SHP77 (cell line): Measurements from ENCODE around the gene SEPTIN11.
"Not testable (repeated sequence)": the region's sequence is repeated elsewhere in the genome, so short reads cannot be mapped to it uniquely, and the experiment has no call there.

Experiments
- DNase-seq, 2 experiments: peaks; one replicate each; lab custom pipeline; 2025; lab: John Stamatoyannopoulos, UW

Gene SEPTIN11

DNA sequence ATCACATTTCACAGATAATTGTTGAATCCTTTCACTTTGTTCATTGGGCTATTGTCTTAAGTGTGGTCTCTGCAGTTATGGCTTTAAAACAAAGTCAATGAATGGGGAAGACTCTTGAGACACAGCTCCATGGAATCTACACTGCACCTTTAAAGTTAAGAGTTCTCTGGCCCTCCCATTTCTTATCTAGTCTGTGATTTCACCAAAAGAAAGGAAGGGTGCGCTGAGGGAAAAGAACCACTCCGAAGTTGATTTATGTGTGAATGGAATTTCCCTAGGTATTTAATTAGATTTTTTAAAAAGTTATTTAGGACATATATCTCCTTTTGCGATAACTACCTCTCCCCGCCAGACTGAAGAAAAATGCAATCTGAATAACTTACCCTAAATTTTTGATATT is 2.5 kb downstream of the SEPTIN11 start:
- DNase-seq: no peak

DNA sequence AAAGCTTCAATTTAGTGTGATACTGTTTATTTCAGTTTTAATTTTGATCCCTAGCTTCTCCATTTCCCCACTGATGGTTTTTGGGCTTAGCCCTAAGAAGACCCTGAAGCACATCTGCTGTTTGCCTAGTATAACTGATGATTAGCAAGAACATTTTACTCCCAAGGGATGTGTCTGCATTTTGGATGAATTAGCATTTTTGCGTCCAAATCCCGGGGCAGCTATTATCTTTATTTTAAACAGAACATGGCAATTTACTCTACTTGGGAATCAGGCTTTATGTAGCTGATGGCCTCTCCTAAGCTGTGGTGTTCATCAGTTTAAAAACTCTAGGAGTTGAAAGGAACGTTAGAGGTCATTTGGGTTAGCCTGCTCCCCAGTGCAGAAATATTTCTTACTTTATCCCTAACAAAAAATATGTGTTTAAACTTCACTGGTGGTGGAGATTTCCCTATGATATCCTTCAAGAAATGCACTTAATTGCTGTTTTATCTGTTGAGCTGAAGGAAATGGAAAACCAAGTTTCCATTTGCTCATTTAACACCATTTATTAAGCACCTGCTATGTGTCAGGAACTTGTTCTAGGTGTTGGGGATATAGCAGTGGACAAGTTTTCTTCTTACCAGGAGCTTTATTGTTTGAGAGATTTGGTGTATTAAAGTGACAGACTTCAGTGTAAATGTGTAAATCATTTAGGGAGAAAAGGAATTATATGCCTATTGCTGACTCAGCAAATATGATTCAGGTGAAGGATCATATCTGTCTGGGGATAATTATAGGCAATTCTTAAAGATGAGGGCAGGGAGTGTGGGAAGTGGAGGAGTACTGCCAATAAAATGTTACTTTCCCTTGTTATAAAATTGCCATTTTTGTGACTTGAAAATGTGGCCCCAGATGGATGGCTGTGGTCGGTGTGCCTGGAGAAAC is 3.4 kb downstream of the SEPTIN11 start:
- no peak for DNase-seq

DNA sequence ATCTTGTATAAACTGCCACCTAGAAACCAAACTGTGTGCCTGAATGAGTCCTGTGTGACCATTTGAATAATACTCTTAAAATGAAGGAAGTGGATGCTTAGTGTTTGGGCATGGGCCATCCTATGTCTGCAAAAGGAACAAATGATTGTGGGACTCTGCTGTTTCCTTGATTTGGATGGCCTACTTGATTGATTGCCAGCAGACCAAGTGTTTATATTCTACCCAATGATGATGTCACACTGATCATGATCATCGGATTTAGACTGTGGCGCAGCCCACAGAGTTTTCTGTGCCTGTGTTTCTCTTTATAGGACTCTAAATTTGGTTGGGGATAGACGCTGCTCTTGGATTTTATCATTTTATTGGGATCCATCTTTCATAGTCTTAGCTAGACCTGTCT is 4.4 kb downstream of the SEPTIN11 start:
- no peak for DNase-seq

DNA sequence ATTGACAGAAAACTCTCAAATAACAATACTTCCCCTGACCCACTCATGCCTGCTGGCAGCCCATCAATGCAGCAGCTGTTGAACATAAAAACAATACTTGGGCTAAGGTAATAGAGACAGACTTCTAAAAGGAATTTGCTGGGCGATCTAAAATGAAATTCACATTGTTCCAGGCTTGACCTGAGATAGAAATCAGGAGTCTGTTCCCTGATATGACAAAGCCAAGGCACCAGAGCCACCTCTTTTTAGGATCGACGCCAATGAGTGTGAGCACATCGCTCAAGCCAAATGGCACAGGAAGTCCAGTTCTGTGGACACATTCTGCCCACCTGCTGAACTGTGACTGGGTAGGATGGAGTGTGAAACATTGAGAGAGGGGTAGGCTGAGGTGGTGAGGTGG is 4.9 kb downstream of the SEPTIN11 start:
- no peak for DNase-seq

DNA sequence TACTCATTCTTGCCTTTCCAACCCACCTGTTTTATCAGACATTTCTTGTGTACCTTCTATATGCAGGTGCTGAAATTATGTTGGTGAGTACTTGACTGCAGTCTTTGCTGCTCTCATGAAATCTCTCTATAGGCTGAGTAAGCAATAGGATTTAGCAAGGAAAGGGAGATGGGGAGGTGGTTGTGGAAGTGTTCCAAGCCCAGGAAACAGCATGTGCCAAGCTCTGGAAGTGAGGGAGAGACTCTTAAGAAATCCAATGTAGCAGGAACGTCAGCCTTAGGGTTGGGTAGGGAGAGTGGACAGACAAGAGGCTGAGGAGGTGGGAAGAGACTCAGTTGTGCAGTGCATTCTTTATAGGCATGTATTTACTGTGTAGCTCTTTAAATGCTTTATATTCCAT is 5.6 kb downstream of the SEPTIN11 start:
- DNase-seq: no peak

DNA sequence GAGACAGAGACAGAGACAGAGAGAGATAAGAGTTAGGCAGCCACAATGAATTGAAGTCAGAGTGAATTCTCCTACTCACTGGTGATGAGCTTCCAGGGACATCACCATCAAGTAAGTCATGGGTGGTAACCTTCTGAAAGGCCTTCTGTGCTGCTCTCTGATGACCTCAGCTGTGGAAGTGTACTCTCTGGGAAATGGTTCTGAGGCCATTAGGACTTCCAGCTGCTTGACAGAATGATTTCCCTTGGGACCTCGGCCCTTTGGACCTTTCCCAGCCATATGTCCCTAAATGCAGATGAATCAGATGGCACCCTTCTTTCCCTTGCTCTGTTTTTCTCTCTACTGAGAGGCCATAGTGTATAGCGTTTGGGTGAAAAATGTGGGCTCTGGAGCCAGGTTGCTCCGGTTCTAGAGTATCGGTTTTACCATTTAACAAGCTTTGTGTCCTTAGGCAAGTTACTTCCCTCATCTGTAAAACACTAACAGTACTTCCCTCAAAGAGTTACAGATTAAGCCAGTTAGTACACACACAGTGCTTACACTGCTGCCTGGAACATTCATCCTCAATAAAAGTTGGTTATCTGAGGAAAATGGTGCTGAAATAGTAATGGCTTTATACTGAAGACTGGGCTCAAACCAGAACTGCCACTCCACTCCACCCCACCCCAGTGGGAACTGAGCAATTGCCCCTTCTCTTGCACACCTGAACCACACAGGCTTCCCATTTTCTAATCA is 7.6 kb downstream of the SEPTIN11 start:
- DNase-seq: no peak

DNA sequence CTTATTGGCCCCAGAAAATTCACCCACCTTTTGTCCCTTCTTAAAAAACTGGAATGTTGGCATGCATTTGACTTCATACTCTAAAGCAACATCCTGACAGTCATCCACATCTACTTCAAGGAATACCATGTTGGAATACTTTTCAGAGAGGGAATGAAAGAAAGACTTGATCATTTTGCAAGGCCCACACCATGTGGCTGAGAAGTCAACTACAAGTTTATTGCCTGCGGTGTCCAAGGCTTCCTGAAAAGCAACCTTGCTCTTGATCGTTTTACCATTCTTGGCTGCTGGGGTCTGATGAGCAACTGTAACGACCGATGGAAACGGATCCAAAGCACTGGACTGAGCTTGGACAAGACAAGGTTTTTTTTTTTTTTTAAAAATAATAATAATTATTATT is 9.3 kb downstream of the SEPTIN11 start:
- DNase-seq: no peak

DNA sequence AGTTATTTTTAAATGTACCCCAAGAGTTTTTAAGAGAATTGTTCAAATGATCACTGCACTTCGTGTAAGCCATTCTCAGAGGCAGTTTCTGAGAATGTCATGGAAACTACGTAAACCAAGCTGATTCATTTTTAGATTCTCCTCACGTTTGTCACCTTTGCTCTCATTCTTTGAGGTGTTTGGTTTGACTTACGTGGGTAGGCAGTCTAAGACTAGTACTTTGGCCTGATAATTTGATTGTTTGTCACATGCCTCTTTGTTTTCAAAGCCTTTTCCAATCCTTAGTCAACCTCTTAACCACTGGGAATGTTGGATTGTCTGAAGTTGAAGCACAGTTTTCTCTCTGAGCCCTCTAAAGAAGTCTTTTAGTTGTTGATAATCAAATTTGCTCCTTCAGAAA is 10.5 kb downstream of the SEPTIN11 start:
- DNase-seq: no peak

DNA sequence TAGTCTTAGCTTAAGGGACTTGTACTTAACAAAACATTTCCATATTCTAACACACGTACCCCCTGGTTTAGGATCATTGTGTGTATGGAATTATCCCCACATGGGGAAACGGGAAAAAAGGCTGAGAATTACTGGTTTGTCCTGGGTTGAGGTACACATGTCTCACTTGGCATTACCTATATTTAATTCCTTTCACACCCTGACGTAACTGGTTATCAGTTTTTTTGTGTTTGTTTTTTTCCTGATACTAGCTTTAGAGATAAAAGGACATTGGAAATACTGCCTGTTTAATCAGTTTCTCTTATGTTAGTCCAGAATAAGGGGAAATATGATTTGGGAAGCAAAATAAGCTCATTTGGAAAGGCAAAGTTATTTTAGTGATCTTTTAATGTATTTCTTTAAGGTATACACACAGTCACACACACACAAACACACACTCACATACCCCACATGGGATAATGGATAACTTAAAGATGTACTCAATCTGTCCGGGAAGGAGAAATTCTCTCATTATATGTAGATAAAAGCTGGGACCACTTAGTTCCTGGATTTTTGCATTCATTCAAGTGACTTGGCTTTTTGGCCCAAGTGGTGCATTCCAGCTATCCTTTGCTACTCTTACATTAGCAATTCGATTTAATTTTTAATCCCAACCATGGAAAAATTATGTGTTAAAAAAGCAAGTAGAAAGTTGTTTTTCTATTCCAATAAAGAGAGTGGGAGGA is 13.0 kb downstream of the SEPTIN11 start:
- no peak for DNase-seq

DNA sequence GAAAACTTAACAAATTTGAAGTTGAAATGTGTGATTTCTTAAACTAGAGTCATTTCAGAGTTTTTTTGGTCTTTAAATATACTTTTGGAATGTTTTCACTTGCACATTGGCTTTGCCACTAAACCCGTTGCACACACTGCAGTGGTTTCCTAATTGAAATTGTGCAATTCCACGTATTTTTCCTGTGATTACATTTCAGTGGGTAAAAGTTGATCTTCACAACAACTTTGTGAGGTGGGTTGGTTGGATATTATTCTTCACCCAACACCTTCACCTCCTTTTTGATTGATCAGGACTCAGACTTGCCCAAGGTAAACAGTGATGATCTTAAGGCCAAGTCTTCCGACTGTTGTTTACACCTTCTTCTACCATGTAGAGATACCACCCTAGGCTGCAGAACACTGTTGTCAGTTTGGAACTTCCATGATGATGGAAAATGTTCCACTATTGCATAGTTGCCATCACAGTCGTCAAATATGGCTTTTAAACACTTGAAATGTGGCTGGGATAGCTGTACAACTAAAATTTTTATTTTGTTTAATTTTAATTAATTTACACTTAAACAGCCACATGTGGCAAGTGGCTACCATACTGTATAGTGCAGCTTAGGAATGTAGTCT is 13.7 kb downstream of the SEPTIN11 start:
- DNase-seq: no peak

DNA sequence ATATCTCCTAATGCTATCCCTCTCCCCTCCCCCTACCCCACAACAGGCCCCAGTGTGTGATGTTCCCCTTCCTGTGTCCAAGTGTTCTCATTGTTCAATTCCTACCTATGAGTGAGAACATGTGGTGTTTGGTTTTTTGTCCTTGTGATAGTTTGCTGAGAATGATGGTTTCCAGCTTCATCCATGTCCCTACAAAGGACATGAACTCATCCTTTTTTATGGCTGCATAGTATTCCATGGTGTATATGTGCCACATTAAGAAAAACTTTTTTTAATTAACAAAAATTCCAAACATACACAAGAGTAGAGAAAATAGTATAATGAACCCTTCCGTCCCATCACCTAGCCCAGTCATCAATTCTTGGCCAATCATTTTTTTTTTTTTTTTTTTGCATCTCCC is 14.4 kb downstream of the SEPTIN11 start:
- DNase-seq: not testable (repeated sequence)

DNA sequence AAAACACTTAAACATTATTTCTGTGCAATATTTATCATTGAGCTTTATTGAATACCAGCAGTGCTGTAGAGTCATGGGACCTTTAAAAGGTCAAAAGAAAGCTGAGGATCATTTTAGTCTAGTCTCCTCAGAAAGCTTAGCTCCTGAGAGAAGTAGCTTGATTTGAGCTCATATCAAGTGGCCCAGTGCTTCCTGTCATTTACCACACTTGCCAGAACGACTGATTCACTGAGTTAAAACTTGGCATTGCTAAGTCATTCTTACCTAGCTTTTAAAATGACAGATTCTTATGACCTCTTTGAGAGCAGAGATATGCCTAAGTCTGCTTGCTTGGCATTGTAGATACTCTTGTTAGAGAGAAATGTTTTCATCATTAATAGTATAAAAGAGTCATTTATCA is 15.2 kb downstream of the SEPTIN11 start:
- no peak for DNase-seq

DNA sequence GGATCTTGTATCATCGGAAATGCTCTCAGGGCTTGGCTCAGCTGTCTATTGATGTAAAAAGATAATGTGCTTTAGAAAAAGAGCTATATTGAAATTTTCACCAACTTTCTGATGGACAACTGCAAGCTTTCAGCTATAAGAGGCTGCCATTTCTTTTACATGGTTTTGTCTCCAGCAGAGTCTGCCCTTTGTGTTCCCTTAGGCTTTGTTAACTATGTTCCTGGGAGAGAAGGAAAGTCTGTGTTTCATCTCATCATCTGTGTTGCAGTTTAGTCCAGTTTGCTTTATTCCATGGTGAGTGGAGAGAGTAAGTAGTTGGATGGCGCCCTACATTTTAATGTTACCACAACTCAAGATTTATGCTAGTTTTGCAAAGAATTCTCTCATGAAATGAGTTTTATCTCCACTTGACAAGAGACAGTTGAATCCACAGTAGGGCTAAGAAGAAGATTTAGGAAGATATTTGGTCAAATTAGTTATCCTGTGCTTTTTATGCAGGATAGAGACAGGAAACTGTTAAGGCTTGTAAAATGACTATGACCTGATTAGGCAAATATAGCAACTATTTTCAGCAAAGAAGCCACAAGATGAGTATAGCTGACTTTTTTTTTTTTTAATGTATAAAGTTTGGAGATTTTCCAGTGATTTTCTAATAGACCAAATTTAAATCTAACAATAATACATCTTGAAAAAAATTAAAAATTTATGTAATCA is 16.5 kb downstream of the SEPTIN11 start:
- no peak for DNase-seq

DNA sequence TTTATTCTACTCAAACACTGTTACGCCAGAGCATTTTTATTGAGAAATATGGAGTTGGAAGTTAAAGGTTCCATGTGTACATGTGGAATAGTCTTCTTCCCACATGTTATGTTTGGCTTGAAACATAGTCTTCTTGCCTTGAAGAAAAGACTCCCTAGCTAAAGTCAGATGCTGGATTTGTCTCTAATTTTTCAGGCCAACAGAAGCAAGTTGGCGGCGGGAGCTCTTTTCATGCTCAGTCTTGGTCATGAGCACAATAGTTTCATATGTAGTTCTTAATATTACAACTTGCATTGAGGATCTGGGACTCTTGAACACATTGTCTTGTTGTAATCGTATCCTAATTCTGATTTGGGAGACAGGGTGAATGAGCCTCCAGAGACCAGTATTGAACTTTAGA is 19.4 kb downstream of the SEPTIN11 start:
- DNase-seq: no peak

DNA sequence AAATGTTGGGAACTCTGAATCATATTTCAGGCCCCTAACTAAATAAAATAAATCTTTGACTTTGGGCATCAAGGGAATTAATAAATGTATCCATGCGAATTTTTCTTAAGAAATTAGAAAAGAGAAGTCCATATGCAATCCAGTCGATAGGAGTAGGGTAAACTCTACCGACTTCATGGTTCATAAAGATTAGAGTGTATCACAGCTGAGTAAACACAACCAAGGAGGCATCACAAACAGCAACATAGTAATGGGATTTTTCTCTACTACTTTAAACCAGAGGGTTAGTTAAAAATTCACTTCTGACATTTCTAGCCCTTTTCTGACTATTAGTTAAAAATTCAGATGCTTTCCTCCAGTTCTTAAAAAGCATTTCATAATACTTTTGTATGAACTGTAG is 19.9 kb downstream of the SEPTIN11 start:
- DNase-seq: peak in 1 of 2 experiments; percentile 51

DNA sequence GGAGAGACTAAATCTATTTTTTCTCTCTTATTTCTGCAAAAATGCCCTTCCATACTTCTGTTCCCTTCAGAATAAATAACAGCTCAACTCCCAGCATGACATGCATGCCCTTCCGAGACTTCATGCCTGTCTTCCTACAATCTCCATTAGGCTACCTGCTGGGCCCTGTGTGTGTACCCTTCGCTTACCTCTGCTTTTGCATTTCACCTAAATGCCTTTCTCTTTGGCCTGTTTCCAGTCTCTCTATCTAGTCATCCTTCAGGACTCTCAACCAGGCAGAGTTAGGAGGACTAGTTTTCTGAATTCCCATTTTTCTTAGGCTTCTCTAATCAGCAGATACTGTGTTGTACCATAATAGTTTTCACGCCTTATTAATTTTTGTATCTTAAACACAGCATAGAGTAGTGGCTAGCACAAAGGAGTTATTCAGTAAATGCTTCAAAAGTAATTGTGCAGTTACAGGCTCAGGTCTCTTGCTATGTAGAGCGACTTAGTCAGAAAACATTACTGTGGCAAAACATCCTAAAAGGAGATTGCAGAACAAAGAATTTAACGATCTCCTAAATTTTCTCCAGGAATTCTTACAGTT is 20.5 kb downstream of the SEPTIN11 start:
- DNase-seq: no peak

DNA sequence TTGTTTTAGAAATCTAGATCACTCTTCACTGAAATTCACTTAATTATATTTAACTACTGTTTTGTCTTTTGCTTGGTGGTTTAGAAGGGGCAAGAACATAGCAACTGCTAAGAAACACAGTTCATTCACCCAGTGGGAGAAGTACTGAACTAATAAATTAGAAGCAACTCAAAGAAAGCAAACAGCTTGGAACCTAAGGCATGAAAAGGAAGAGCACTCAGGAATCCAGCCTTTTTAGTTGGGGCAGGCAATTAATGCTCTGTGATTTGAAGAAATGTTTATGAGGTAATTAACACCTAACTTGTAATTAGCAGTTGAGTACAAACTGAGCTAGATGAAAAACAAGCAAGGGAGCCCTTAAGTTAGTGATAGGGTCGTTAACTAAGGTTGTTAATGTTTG is 22.8 kb downstream of the SEPTIN11 start:
- no peak for DNase-seq

DNA sequence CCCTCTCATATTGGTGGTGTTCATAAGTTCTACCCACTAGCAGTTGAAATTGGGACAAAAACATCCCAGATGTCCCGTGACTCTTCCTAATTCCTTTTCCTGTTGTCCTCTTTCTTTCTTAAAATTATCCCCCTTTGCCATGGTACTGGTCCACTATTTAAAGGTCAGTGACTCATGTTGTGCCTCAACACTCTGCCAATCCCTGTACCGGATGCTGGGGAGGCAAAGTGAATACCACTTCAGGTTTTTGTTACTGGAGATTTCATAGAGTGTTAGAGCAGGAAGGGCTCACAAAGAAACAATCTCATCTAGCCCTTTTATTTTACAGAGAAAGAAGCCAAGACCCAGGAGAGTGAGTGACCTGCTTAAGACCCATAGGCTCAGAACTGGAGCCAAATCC is 24.6 kb downstream of the SEPTIN11 start:
- no peak for DNase-seq

DNA sequence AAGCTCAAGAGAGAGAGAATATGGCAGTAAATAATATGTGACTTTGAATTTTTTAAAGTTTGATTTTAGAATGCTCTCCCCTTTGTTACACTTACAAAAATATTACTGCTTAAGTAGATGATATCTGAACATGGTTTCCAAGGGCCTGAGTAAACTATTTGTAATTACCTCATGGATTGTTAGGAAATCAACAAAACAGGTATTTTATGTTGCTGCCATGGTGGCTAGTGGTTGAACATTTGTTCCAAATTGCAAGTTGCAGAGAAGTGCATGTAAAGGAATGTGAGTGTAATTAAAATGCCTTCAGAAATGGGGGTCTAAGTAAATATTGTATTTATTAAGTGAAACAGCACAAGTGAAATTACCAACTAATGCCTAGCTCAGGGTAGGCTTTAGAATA is 27.6 kb downstream of the SEPTIN11 start:
- DNase-seq: no peak

DNA sequence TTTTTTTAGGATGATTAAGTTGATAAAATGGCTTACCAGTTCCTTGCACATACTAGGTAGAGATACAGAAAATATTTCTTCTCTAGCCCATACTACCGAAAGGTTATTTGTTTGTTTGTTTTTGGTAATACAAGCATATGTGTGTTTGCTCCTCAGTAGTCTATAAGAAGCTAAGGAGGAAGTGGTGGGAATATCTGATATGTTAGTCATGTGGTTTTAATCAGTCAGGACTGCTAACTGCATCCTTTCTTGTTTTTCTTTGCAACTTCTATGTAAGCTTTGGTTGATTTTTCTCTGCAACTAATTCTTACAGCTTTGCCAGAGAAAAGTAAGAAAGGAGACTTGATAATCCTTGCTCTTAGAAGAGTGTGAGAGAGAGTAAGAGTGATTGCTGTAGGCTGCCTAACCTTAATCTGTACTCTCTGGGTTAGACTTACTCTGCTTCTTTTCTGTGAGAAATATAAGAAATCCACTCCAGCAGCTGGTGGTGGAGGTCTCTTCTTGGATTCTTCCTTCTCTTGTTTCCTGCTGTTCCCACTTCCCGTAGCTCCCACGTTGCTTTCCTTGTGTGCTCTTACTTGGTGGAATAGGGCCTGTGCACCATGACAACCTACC is 28.3 kb downstream of the SEPTIN11 start:
- DNase-seq: no peak

DNA sequence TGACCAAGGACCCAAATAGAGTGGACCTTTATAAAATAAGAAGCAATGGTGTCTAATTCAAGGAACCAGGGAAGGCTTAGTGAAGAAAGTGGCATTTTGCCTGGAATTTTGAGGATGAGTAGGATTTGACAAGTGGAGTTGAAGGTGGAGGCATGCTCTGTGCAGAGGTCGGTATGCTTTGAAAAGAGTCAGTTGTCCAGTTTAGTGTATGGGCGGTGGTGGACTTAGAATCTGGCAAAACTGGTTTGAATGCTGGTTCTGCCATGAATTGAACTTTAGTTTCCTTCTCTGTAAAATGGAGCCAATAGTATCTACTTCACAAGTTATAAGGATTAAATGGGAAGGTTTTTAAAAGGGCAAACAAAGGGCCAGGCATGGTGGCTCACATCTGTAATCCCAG is 29.7 kb downstream of the SEPTIN11 start:
- DNase-seq: no peak
